H9 (cell line): ENCODE measurements around the gene NDUFS6. TPM values are rescaled to one million over a fixed set of nuclear protein-coding genes. Genes with fewer than 3 reads are reported as not detected.

Experiments used
- DNase-seq: peaks from one replicate; pipeline ENCODE4 v3.0.0-alpha.2; 2017
- H2AFZ ChIP-seq: one replicate; pipeline ENCODE4 v1.6.1; 2013; ENCODE audit warnings: mild to moderate bottlenecking, low read length, control low read depth, moderate library complexity
- H2AK5ac ChIP-seq: 2 replicates; pipeline ENCODE4 v1.6.1; 2013; ENCODE audit warnings: low read length, control low read depth, mixed read lengths; ENCODE audit not compliant: insufficient read length
- H2BK120ac ChIP-seq: one replicate; pipeline ENCODE4 v1.6.1; 2013; ENCODE audit warnings: low read depth, mild to moderate bottlenecking, low read length, control low read depth, inconsistent platforms; ENCODE audit not compliant: poor library complexity, severe bottlenecking
- H2BK12ac ChIP-seq: 2 replicates; pipeline ENCODE4 v1.6.1; 2013; ENCODE audit warnings: low read length, control low read depth, mixed read lengths, low read depth; ENCODE audit not compliant: insufficient read length
- H2BK15ac ChIP-seq: 2 replicates; pipeline ENCODE4 v1.6.1; 2013; ENCODE audit warnings: low read depth, low read length, control low read depth
- H2BK20ac ChIP-seq: one replicate; pipeline ENCODE4 v1.6.1; 2013; ENCODE audit warnings: low read depth, mild to moderate bottlenecking, low read length, control low read depth, inconsistent platforms; ENCODE audit not compliant: poor library complexity, severe bottlenecking
- H2BK5ac ChIP-seq: 2 replicates; pipeline ENCODE4 v1.6.1; 2013; ENCODE audit warnings: low read length, control low read depth, mixed read lengths; ENCODE audit not compliant: insufficient read length
- H3K14ac ChIP-seq: 2 replicates; pipeline ENCODE4 v1.6.1; 2013; ENCODE audit warnings: low read length, control low read depth; ENCODE audit not compliant: insufficient read depth
- H3K18ac ChIP-seq: 2 replicates; pipeline ENCODE4 v1.6.1; 2013; ENCODE audit warnings: low read depth, mild to moderate bottlenecking, mixed read lengths, low read length, control low read depth; ENCODE audit not compliant: insufficient read length
- H3K23ac ChIP-seq: 2 replicates; pipeline ENCODE4 v1.6.1; 2013; ENCODE audit warnings: low read length, control low read depth, mixed read lengths, low read depth; ENCODE audit not compliant: insufficient read length
- H3K23me2 ChIP-seq: 2 replicates; pipeline ENCODE4 v1.6.1; 2013; ENCODE audit warnings: low read depth, mild to moderate bottlenecking, mixed read lengths, low read length, control low read depth; ENCODE audit not compliant: insufficient read length, poor library complexity, severe bottlenecking
- H3K27ac ChIP-seq: 2 replicates; pipeline ENCODE4 v1.5.1; 2013; ENCODE audit warnings: low read length, control low read depth, mixed read lengths, low read depth; ENCODE audit not compliant: insufficient read length
- H3K27me3 ChIP-seq: 2 replicates; pipeline ENCODE4 v1.6.1; 2013; ENCODE audit warnings: low read length, control low read depth, inconsistent platforms; ENCODE audit not compliant: insufficient read depth
- H3K4ac ChIP-seq: 2 replicates; pipeline ENCODE4 v1.6.1; 2013; ENCODE audit warnings: low read depth, mild to moderate bottlenecking, control low read depth, inconsistent platforms, low read length, moderate library complexity
- H3K4me1 ChIP-seq: 2 replicates; pipeline ENCODE4 v1.6.1; 2013; ENCODE audit warnings: low read length, control low read depth, inconsistent platforms; ENCODE audit not compliant: insufficient read depth
- H3K4me2 ChIP-seq: 2 replicates; pipeline ENCODE4 v1.6.1; 2013; ENCODE audit warnings: low read length, control low read depth, mixed read lengths; ENCODE audit not compliant: insufficient read length, insufficient read depth
- H3K56ac ChIP-seq: 2 replicates; pipeline ENCODE4 v1.6.1; 2013; ENCODE audit warnings: low read depth, mild to moderate bottlenecking, mixed read lengths, low read length, control low read depth; ENCODE audit not compliant: insufficient read length
- H3K79me1 ChIP-seq: 2 replicates; pipeline ENCODE4 v1.6.1; 2013; ENCODE audit warnings: low read depth, mild to moderate bottlenecking, moderate library complexity, low read length, control low read depth, inconsistent platforms; ENCODE audit not compliant: insufficient read depth, poor library complexity, severe bottlenecking
- H3K79me2 ChIP-seq: 2 replicates; pipeline ENCODE4 v1.6.1; 2013; ENCODE audit warnings: low read length, control low read depth, inconsistent platforms; ENCODE audit not compliant: insufficient read depth
- H3K9ac ChIP-seq: 2 replicates; pipeline ENCODE4 v1.6.1; 2013; ENCODE audit warnings: low read length, control low read depth, mixed read lengths; ENCODE audit not compliant: insufficient read length; ENCODE audit errors: extremely low read depth
- H3K9me3 ChIP-seq: one replicate; pipeline ENCODE4 v1.6.1; 2013; ENCODE audit warnings: low read depth, low read length, inconsistent platforms; ENCODE audit not compliant: control insufficient read depth
- H3T11ph ChIP-seq: one replicate; pipeline ENCODE4 v1.6.1; 2013; ENCODE audit warnings: mild to moderate bottlenecking, low read length, control low read depth, inconsistent platforms
- H4K20me1 ChIP-seq: one replicate; pipeline ENCODE4 v1.6.1; 2013; ENCODE audit not compliant: control insufficient read depth, insufficient read length, insufficient read depth
- H4K5ac ChIP-seq: 2 replicates; pipeline ENCODE4 v1.6.1; 2013; ENCODE audit warnings: low read depth, mild to moderate bottlenecking, mixed read lengths, low read length, control low read depth; ENCODE audit not compliant: insufficient read length
- H4K8ac ChIP-seq: replicated peaks from 2 replicates; pipeline ENCODE4 v1.6.1; 2013; ENCODE audit warnings: low read length, control low read depth, mixed read lengths, low read depth; ENCODE audit not compliant: insufficient read length
- H4K91ac ChIP-seq: 2 replicates; pipeline ENCODE4 v1.6.1; 2013; ENCODE audit warnings: low read depth, mild to moderate bottlenecking, moderate library complexity, mixed read lengths, low read length, control low read depth; ENCODE audit not compliant: insufficient read length
- H3K27ac Mint-ChIP-seq, 3 experiments: 2 replicates in 2 of 3; 3 replicates in 1 of 3; pipeline ENCODE4 v1.8.0; 2020 to 2021; ENCODE audit warnings: mixed read lengths in 3 of 3, mild to moderate bottlenecking in 1 of 3, moderate library complexity in 1 of 3
- H3K27me3 Mint-ChIP-seq: 2 replicates; pipeline ENCODE4 v1.8.0; 2021; ENCODE audit warnings: low read depth, mild to moderate bottlenecking, moderate library complexity, mixed read lengths
- H3K36me3 Mint-ChIP-seq, 3 experiments: 2 replicates in 2 of 3; 3 replicates in 1 of 3; pipeline ENCODE4 v1.8.0; 2020 to 2021; ENCODE audit warnings: low read depth in 3 of 3, mixed read lengths in 3 of 3; ENCODE audit not compliant: insufficient read depth in 1 of 3
- H3K4me1 Mint-ChIP-seq, 2 experiments: 2 replicates each; pipeline ENCODE4 v1.8.0; 2020; ENCODE audit warnings: mixed read lengths in 2 of 2
- H3K4me3 Mint-ChIP-seq, 2 experiments: 2 replicates in 1 of 2; 3 replicates in 1 of 2; pipeline ENCODE4 v1.8.0; 2020 to 2021; ENCODE audit warnings: mild to moderate bottlenecking in 2 of 2, mixed read lengths in 2 of 2, moderate library complexity in 1 of 2
- H3K9me3 Mint-ChIP-seq, 2 experiments: 2 replicates in 1 of 2; 3 replicates in 1 of 2; pipeline ENCODE4 v1.8.0; 2020; ENCODE audit warnings: mild to moderate bottlenecking in 2 of 2, mixed read lengths in 2 of 2, moderate library complexity in 1 of 2
- WGBS: extraction: QIAGEN DNeasy Blood & Tissue Kit; methylation state at CpG from one replicate; pipeline ENCODE4 v1.1.7; 2013; ENCODE audit warnings: missing lambda C conversion rate, low lambda C conversion rate, mixed read lengths; ENCODE audit not compliant: insufficient read length; ENCODE audit errors: extremely low coverage; 5-methylcytosine and 5-hydroxymethylcytosine counted together
- total RNA-seq: library from RNA; stranded (reverse); gene quantifications from 2 replicates; pipeline ENCODE4 v1.2.1, GENCODE V29; 2021
- TF ChIP-seq, protein P1 (sequence below): fragments of 200-600 bp; sonication (generic); conservative IDR thresholded peaks from 3 replicates; pipeline ENCODE4 v1.8.0; 2021; ENCODE audit warnings: antibody characterized with exemption, mild to moderate bottlenecking

The NDUFS6 gene
- total RNA-seq, 1 experiment from 2014 or later, result 62.5 TPM

DNA sequence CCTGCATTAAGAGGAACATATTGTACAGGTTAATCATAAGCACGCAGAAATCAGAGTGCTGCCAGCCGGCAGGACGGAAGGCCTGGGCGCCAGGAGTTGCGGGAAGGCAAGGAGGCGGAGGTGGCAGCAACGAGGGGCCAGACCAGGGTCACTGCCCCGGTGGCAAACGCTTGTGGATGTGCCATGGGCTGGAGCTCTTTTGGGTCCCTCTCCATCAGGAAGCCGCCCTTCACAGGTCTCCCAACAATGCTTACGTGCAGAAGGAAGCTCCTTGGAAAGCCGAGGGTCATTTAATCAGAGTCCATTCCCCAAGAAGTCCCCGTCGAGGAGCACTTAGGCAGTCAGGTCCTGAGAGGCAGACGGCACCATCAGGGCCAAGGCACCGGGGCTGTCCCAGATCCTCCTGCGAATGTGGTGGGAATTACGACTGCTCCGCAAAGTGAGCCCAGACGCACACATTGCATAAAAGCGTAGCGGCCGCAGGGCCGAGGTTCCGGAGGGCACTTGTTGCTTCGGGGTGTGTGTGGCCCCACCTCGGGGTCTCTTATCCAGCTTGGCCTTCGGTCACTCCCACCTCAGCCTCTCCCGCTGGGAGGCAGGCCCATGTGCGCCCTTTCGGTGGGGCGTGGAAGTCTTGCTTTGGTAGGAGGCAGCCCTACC is 22.1 kb upstream of the NDUFS6 start:
- Histone ChIP-seq H4K8ac (no peak overlapping the region), H4K91ac (no peak overlapping the region), H4K20me1 (no peaks in the 10 kb centered on the region), H4K5ac (no peak overlapping the region), H3K4me1 (no peaks in the 10 kb centered on the region), H3K27me3 (no peaks in the 10 kb centered on the region), H2BK20ac (no peak overlapping the region), H3K27ac (no peak overlapping the region), H3K4me2 (no peak overlapping the region), H3K4ac (no peak overlapping the region), H3K79me2 (no peaks in the 10 kb centered on the region), H3K56ac (no peak overlapping the region), H3K23ac (no peak overlapping the region), H3K9me3 (no peaks in the 10 kb centered on the region), H2BK12ac (no peak overlapping the region), H3K23me2 (no peaks in the 10 kb centered on the region), H3T11ph (no peak overlapping the region), H2AK5ac (no peak overlapping the region), H2BK120ac (no peak overlapping the region), H2AFZ (no peak overlapping the region), H3K18ac (no peak overlapping the region), H2BK15ac (no peak overlapping the region), H3K14ac (no peak overlapping the region), H3K79me1 (no peaks in the 10 kb centered on the region), H3K9ac (no peak overlapping the region), H2BK5ac (no peak overlapping the region)
- Mint-ChIP-seq H3K4me3 (no peak overlapping the region), H3K36me3 (no peaks in the 10 kb centered on the region; a peak in 1 of 7 replicates), H3K27ac (peak overlapping the region in 1 of 3 experiments; percentile 20; a peak in 1 of 7 replicates), H3K4me1 (no peaks in the 10 kb centered on the region), H3K9me3 (peaks cover 9 to 11% of the 10 kb centered on the region in 2 experiments; a peak in 4 of 5 replicates), H3K27me3 (peaks cover 2% of the 10 kb centered on the region; the same call in 1 of the 2 replicates)
- DNase-seq, result no peak
- no CpG with 5 or more reads among the region's 32 CpGs for whole genome bisulfite sequencing
- TF ChIP-seq, protein P1, sequence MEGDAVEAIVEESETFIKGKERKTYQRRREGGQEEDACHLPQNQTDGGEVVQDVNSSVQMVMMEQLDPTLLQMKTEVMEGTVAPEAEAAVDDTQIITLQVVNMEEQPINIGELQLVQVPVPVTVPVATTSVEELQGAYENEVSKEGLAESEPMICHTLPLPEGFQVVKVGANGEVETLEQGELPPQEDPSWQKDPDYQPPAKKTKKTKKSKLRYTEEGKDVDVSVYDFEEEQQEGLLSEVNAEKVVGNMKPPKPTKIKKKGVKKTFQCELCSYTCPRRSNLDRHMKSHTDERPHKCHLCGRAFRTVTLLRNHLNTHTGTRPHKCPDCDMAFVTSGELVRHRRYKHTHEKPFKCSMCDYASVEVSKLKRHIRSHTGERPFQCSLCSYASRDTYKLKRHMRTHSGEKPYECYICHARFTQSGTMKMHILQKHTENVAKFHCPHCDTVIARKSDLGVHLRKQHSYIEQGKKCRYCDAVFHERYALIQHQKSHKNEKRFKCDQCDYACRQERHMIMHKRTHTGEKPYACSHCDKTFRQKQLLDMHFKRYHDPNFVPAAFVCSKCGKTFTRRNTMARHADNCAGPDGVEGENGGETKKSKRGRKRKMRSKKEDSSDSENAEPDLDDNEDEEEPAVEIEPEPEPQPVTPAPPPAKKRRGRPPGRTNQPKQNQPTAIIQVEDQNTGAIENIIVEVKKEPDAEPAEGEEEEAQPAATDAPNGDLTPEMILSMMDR, result no peak
